Effector memory CD4-positive, alpha-beta T cell (primary cell): Measurements from ENCODE around the gene BRD8.
"Not testable (repeated sequence)": the region's sequence is repeated elsewhere in the genome, so short reads cannot be mapped to it uniquely, and the experiment has no call there.

Experiments used
- DNase-seq, 3 donors: peaks; one replicate each; pipeline ENCODE4 v3.0.0-alpha.2; 2020
- H3K27ac ChIP-seq: 2 replicates; pipeline ENCODE4 v1.7.0; 2013; ENCODE audit warnings: mild to moderate bottlenecking, low read length, moderate library complexity; ENCODE audit not compliant: insufficient read depth, poor library complexity, severe bottlenecking
- H3K27me3 ChIP-seq: replicated peaks from 2 replicates; pipeline ENCODE4 v1.7.0; 2013; ENCODE audit warnings: mild to moderate bottlenecking, low read length; ENCODE audit not compliant: insufficient read depth, control insufficient read depth, poor library complexity, severe bottlenecking
- H3K36me3 ChIP-seq: 2 replicates; pipeline ENCODE4 v1.7.0; 2013; ENCODE audit warnings: mild to moderate bottlenecking, low read length, moderate library complexity; ENCODE audit not compliant: control insufficient read depth, insufficient read depth
- H3K4me1 ChIP-seq: 2 replicates; pipeline ENCODE4 v1.7.0; 2013; ENCODE audit warnings: low read length, mild to moderate bottlenecking; ENCODE audit not compliant: control insufficient read depth, insufficient read depth, poor library complexity, severe bottlenecking
- H3K4me3 ChIP-seq: 2 replicates; pipeline ENCODE4 v1.7.0; 2013; ENCODE audit warnings: low read length, low read depth, mild to moderate bottlenecking; ENCODE audit not compliant: insufficient read depth, poor library complexity, severe bottlenecking
- H3K9me3 ChIP-seq: 2 replicates; pipeline ENCODE4 v1.7.0; 2013; ENCODE audit warnings: mild to moderate bottlenecking, low read length, moderate library complexity; ENCODE audit not compliant: control insufficient read depth

Gene BRD8

GRCh38 chr5:138160706-138161105 lies 17.7 kb downstream of the BRD8 start:
- Histone ChIP-seq H3K27me3 (no peaks in the 10 kb centered on the region), H3K9me3 (no peaks in the 10 kb centered on the region), H3K4me3 (no peak overlapping the region), H3K4me1 (no peaks in the 10 kb centered on the region), H3K27ac (no peak overlapping the region), H3K36me3 (peaks cover 81% of the 10 kb centered on the region)
- no peak for DNase-seq

DNA sequence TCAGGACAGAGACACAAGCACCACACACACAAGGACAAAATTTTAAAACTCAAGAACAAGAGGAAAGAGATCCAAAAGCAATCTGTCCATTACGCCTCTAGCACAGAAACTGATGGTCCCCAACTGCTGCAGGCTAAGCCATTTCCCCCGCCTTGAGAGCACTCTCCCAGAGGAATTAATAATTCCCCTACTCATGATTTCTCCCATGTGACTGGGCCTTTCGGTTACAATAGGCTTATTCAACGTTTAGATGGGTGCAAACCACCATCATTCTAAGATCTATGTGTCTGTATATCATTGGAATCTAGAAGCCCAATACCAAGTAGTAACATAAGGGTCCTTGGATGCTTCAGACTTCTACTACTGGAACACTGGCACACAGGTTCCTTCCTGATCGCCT lies 18.8 kb downstream of the BRD8 start:
- Histone ChIP-seq H3K4me1 (no peaks in the 10 kb centered on the region), H3K36me3 (peaks cover 71% of the 10 kb centered on the region), H3K9me3 (no peaks in the 10 kb centered on the region), H3K27me3 (no peaks in the 10 kb centered on the region), H3K4me3 (no peak overlapping the region), H3K27ac (no peak overlapping the region)
- no peak for DNase-seq

DNA sequence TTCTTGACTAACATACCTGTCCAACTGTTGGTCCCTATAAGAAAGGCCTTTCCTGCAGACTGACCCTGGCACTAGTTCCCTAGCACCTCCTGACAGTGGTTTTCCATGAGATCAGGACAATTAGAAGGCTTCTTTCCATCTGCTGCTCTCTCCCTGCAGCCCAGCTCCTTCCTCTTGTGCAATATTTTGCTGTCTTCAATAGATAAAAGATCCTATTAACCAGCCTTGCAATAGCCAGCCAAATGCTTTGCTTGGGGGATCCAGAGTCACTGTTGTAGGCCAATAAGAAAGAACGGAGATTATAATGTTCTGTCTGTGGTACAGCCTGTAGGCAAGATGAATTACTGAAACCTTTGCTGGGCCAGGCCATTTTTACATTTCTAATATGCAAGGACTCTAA lies 20.8 kb downstream of the BRD8 start:
- DNase-seq: no peak
- no peaks in the 10 kb centered on the region for H3K27me3 ChIP-seq
- no peaks in the 10 kb centered on the region for H3K4me1 ChIP-seq
- no peak overlapping the region for H3K4me3 ChIP-seq
- H3K9me3 ChIP-seq: no peaks in the 10 kb centered on the region
- peaks cover 51% of the 10 kb centered on the region for H3K36me3 ChIP-seq
- no peak overlapping the region for H3K27ac ChIP-seq

DNA sequence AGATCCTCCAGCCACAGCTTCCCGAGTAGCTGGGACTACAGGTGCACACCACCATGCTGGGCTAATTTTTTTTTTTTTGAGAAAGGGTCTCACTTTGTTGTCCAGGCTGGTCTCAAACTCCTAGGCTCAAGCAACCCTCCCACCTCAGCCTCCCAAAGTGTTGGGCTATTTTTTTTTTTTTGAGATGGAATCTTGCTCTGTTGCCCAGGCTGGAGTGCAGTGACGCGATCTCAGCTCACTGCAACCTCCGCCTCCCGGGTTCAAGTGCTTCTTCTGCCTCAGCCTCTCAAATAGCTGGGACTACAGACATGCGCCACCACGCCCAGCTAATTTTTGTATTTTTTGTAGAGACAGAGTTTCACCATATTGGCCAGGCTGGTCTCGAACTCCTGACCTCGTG lies 22.5 kb downstream of the BRD8 start:
- not testable (repeated sequence) for H3K9me3 ChIP-seq, H3K27ac ChIP-seq
- H3K36me3 ChIP-seq: peaks cover 34% of the 10 kb centered on the region

GRCh38 chr5:138149530-138149929 lies 28.9 kb downstream of the BRD8 start:
- Histone ChIP-seq H3K9me3 (no peaks in the 10 kb centered on the region), H3K4me3 (no peak overlapping the region), H3K27ac (no peak overlapping the region), H3K4me1 (no peaks in the 10 kb centered on the region), H3K36me3 (no peaks in the 10 kb centered on the region), H3K27me3 (no peaks in the 10 kb centered on the region)
- DNase-seq: no peak

More for the DNA sequence above, 22.5 kb downstream of the BRD8 start:
- H3K4me1 ChIP-seq, DNase-seq, H3K27me3 ChIP-seq, H3K4me3 ChIP-seq: not testable (repeated sequence)

- Histone ChIP-seq H3K9me3 (no peaks in the 10 kb centered on the region), H3K27me3 (no peaks in the 10 kb centered on the region), H3K4me3 (no peak overlapping the region), H3K36me3 (no peaks in the 10 kb centered on the region), H3K4me1 (no peaks in the 10 kb centered on the region), H3K27ac (no peak overlapping the region)
- DNase-seq: no peak
These were observed 29.6 kb downstream of the BRD8 start for GRCh38 chr5:138148811-138149210.

DNA sequence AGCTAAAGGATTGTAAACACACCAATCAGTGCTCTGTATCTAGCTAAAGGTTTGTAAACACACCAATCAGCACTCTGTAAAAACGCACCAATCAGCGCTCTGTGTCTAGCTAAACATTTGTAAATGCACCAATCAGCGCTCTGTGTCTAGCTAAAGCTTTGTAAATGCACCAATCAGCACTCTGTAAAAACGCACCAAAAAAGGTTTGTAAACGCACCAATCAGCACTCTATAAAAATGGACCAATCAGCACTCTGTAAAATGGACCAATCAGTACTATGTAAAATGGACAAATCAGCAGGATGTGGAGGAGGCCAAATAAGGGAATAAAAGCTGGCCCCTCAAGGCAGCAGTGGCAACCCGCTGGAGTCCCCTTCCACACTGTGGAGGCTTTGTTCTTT lies 34.9 kb downstream of the BRD8 start:
- not testable (repeated sequence) for DNase-seq, H3K9me3 ChIP-seq

GRCh38 chr5:138141734-138142133 lies 36.7 kb downstream of the BRD8 start:
- Histone ChIP-seq H3K27me3 (no peaks in the 10 kb centered on the region), H3K9me3 (no peaks in the 10 kb centered on the region), H3K4me3 (no peak overlapping the region), H3K36me3 (no peaks in the 10 kb centered on the region), H3K27ac (no peak overlapping the region), H3K4me1 (no peaks in the 10 kb centered on the region)
- DNase-seq: no peak

More for the DNA sequence above, 34.9 kb downstream of the BRD8 start:
- H3K4me1 ChIP-seq, H3K36me3 ChIP-seq, H3K27ac ChIP-seq, H3K4me3 ChIP-seq, H3K27me3 ChIP-seq: not testable (repeated sequence)

- no peaks in the 10 kb centered on the region for H3K27me3 ChIP-seq
- no peak overlapping the region for H3K4me3 ChIP-seq
- no peak overlapping the region for H3K27ac ChIP-seq
- H3K36me3 ChIP-seq: no peaks in the 10 kb centered on the region
- DNase-seq: no peak
- H3K4me1 ChIP-seq: no peaks in the 10 kb centered on the region
- H3K9me3 ChIP-seq: no peaks in the 10 kb centered on the region
These were observed 38.2 kb downstream of the BRD8 start for GRCh38 chr5:138140268-138140667.

- Histone ChIP-seq H3K27me3 (no peaks in the 10 kb centered on the region), H3K9me3 (no peaks in the 10 kb centered on the region), H3K27ac (no peak overlapping the region), H3K4me1 (no peaks in the 10 kb centered on the region), H3K4me3 (no peak overlapping the region), H3K36me3 (no peaks in the 10 kb centered on the region)
- DNase-seq: no peak
These were observed 38.7 kb downstream of the BRD8 start for GRCh38 chr5:138139781-138140090.
